Pons (tissue), 1 donor: ENCODE data around the gene VWA8.
"Not testable (repeated sequence)": the region's sequence is repeated elsewhere in the genome, so short reads cannot be mapped to it uniquely, and the experiment has no call there.

Source experiments
- DNase-seq: peaks from one replicate; pipeline ENCODE4 v3.0.0-alpha.2; 2016; ENCODE audit warnings: low spot score

VWA8 gene

GRCh38 chr13:41588448-41588847 is 372.5 kb downstream of the VWA8 start:
- no peak for DNase-seq

GRCh38 chr13:41587490-41587889 is 373.4 kb downstream of the VWA8 start:
- DNase-seq = no peak

- no peak for DNase-seq
These were observed 374.7 kb downstream of the VWA8 start for GRCh38 chr13:41586216-41586615.

GRCh38 chr13:41582027-41582463 is 378.9 kb downstream of the VWA8 start:
- no peak for DNase-seq

GRCh38 chr13:41580345-41580744 is 380.6 kb downstream of the VWA8 start:
- no peak for DNase-seq

- DNase-seq = no peak
These were observed 381.0 kb downstream of the VWA8 start for GRCh38 chr13:41579881-41580280.

- DNase-seq = no peak
These were observed 381.7 kb downstream of the VWA8 start for GRCh38 chr13:41579168-41579567.

GRCh38 chr13:41578371-41578770 is 382.5 kb downstream of the VWA8 start:
- DNase-seq = no peak

GRCh38 chr13:41577436-41577835 is 383.5 kb downstream of the VWA8 start:
- DNase-seq = no peak

GRCh38 chr13:41573640-41574039 is 387.3 kb downstream of the VWA8 start:
- not testable (repeated sequence) for DNase-seq

- DNase-seq = not testable (repeated sequence)
These were observed 389.0 kb downstream of the VWA8 start for GRCh38 chr13:41571817-41572340.

- peak; percentile 90 for DNase-seq
These were observed 391.9 kb downstream of the VWA8 start for GRCh38 chr13:41568972-41569351.

GRCh38 chr13:41568143-41568971 is 392.6 kb downstream of the VWA8 start:
- peak; percentile 49 for DNase-seq

GRCh38 chr13:41567363-41567762 is 393.5 kb downstream of the VWA8 start:
- no peak for DNase-seq

- DNase-seq = no peak
These were observed 395.1 kb downstream of the VWA8 start for GRCh38 chr13:41565846-41566245.

GRCh38 chr13:41565216-41565615 is 395.7 kb downstream of the VWA8 start:
- peak; percentile 87 for DNase-seq

GRCh38 chr13:41563984-41564365 is 396.9 kb downstream of the VWA8 start:
- peak; percentile 60 for DNase-seq

- DNase-seq = peak; percentile 89
These were observed 397.4 kb downstream of the VWA8 start for GRCh38 chr13:41563341-41563983.

GRCh38 chr13:41562541-41563178 is 398.2 kb downstream of the VWA8 start:
- DNase-seq = peak; percentile 79

GRCh38 chr13:41562083-41562482 is 398.8 kb downstream of the VWA8 start:
- peak; percentile 96 for DNase-seq

GRCh38 chr13:41561170-41561569 is 399.7 kb downstream of the VWA8 start:
- DNase-seq = no peak

GRCh38 chr13:41558781-41559560 is 401.9 kb downstream of the VWA8 start:
- DNase-seq = no peak
